GM18520 (cell line): Measurements from ENCODE around the gene CDK5.
"Not testable (repeated sequence)": the region's sequence is repeated elsewhere in the genome, so short reads cannot be mapped to it uniquely, and the experiment has no call there.

Experiments
- ATAC-seq: cut with Tn5 transposase; IDR thresholded peaks from one replicate; pipeline ENCODE4 v1.9.1; 2021; ENCODE audit not compliant: unreplicated experiment

Gene CDK5

GRCh38 chr7:151058781-151059366 lies 1.2 kb upstream of the CDK5 start:
- ATAC-seq: no peak

- peak; percentile 87 for ATAC-seq
Observed at GRCh38 chr7:151057989-151058780, 488 bp upstream of the CDK5 start.

- ATAC-seq: no peak
Observed at GRCh38 chr7:151056666-151057505, 811 bp downstream of the CDK5 start.

- ATAC-seq: no peak
Observed at GRCh38 chr7:151056283-151056665, 1.4 kb downstream of the CDK5 start.

GRCh38 chr7:151053751-151054150 lies 3.9 kb downstream of the CDK5 start:
- ATAC-seq: no peak

GRCh38 chr7:151053096-151053495 lies 4.6 kb downstream of the CDK5 start:
- no peak for ATAC-seq

- ATAC-seq: no peak
Observed at GRCh38 chr7:151051108-151051507, 6.6 kb downstream of the CDK5 start.

- ATAC-seq: no peak
Observed at GRCh38 chr7:151048911-151049463, 8.7 kb downstream of the CDK5 start.

- no peak for ATAC-seq
Observed at GRCh38 chr7:151047976-151048815, 9.5 kb downstream of the CDK5 start, which contains the start of gene ASIC3. Gene ASIC3, plus strand, starts transcription at chr7:151048531. Its CDS starts 355 bp downstream, at chr7:151048886.

- no peak for ATAC-seq
Observed at GRCh38 chr7:151046603-151047573, 10.8 kb downstream of the CDK5 start.

GRCh38 chr7:151045967-151046366 lies 11.7 kb downstream of the CDK5 start:
- no peak for ATAC-seq

- ATAC-seq: no peak
Observed at GRCh38 chr7:151045262-151045661, 12.4 kb downstream of the CDK5 start.

GRCh38 chr7:151043959-151044358 lies 13.7 kb downstream of the CDK5 start:
- ATAC-seq: no peak

GRCh38 chr7:151043449-151043848 lies 14.2 kb downstream of the CDK5 start:
- ATAC-seq: not testable (repeated sequence)

GRCh38 chr7:151040616-151041375 lies 16.9 kb downstream of the CDK5 start:
- ATAC-seq: no peak

- ATAC-seq: no peak
Observed at GRCh38 chr7:151039850-151040548, 17.7 kb downstream of the CDK5 start.

GRCh38 chr7:151038951-151039849 lies 18.5 kb downstream of the CDK5 start:
- ATAC-seq: no peak
